ENCODE results near the gene LAGE3. TPM values are rescaled to one million over a fixed set of nuclear protein-coding genes. Genes with fewer than 3 reads are reported as not detected.

The LAGE3 gene
- total RNA-seq, 4 donors from 2014 or later = 3.0 to 28.4 (median 23.3) TPM; not detected in 1

- H3K4me1 ChIP-seq = peaks cover 0 to 5% (median 2%) of the 10 kb centered on the region in 4 donors
- H3K27me3 ChIP-seq = no peaks in the 10 kb centered on the region
- H3K4me3 ChIP-seq = no peak overlapping the region
- no peak for TF ChIP-seq POLR2AphosphoS5 (IDR thresholded peaks at IDR 0.05)
- TF ChIP-seq POLR2A (IDR thresholded peaks at IDR 0.05) = no peak
- TF ChIP-seq EP300 (IDR thresholded peaks at IDR 0.05; ENCODE audit: low read depth) = no peak
- no peak for TF ChIP-seq CTCF (IDR thresholded peaks at IDR 0.05)
- H3K36me3 ChIP-seq = no peaks in the 10 kb centered on the region
- WGBS, 2 donors (ENCODE audit: low coverage in 1 of 2) = 77% methylated on average over 7 of the region's 7 CpGs; no CpG with 5 or more reads in 1 of the 2 donors
- no peaks in the 10 kb centered on the region for H3K9me3 ChIP-seq
- no peak overlapping the region for H3K27ac ChIP-seq
- no peak for DNase-seq
- in situ Hi-C loops (cut with MboI; ENCODE audit: low pct_ligation_motif_present in 1 of 4, low pct_unique_long_range_greater_than_20kb in 1 of 4, low sequenced_read_pairs in 3 of 4) (no loop called here), intact Hi-C loops (cut with DNase I; ENCODE audit: low total_unique reads) (loop anchor here (1.0 kb wide), 1 partner anchor 17 kb away; no protein-coding TSS in a partner anchor)
Measured at GRCh38 chrX:154473683-154474082, 5.4 kb downstream of the LAGE3 start.

GRCh38 chrX:154472685-154473632 lies 6.1 kb downstream of the LAGE3 start:
- in situ Hi-C loops (cut with MboI; ENCODE audit: low pct_ligation_motif_present in 1 of 4, low pct_unique_long_range_greater_than_20kb in 1 of 4, low sequenced_read_pairs in 3 of 4) = no loop called here
- H3K9me3 ChIP-seq = no peaks in the 10 kb centered on the region

GRCh38 chrX:154471839-154472684 lies 7.0 kb downstream of the LAGE3 start:
- Histone ChIP-seq H3K4me1 (no peaks in the 10 kb centered on the region), H3K27me3 (no peaks in the 10 kb centered on the region), H3K4me3 (no peak overlapping the region), H3K27ac (no peak overlapping the region), H3K9me3 (no peaks in the 10 kb centered on the region), H3K36me3 (no peaks in the 10 kb centered on the region)
- in situ Hi-C loops (cut with MboI; ENCODE audit: low pct_ligation_motif_present in 1 of 4, low pct_unique_long_range_greater_than_20kb in 1 of 4, low sequenced_read_pairs in 3 of 4) = no loop called here
- WGBS, 2 donors (ENCODE audit: low coverage in 1 of 2) = 81% methylated on average over 23 of the region's 23 CpGs; no CpG with 5 or more reads in 1 of the 2 donors
- no peak for DNase-seq
- intact Hi-C loops (cut with DNase I; ENCODE audit: low total_unique reads) = no loop called here
- no peak for TF ChIP-seq EP300 (IDR thresholded peaks at IDR 0.05; ENCODE audit: low read depth)
- no peak for TF ChIP-seq POLR2A (IDR thresholded peaks at IDR 0.05)
- TF ChIP-seq POLR2AphosphoS5 (IDR thresholded peaks at IDR 0.05) = no peak
- no peak for TF ChIP-seq CTCF (IDR thresholded peaks at IDR 0.05)

More at GRCh38 chrX:154472685-154473632, 6.1 kb downstream of the LAGE3 start:
- H3K27me3 ChIP-seq = no peaks in the 10 kb centered on the region
- TF ChIP-seq POLR2AphosphoS5 (IDR thresholded peaks at IDR 0.05) (no peak), POLR2A (IDR thresholded peaks at IDR 0.05) (no peak), CTCF (IDR thresholded peaks at IDR 0.05) (no peak), EP300 (IDR thresholded peaks at IDR 0.05; ENCODE audit: low read depth) (no peak)
- intact Hi-C loops (cut with DNase I; ENCODE audit: low total_unique reads) = no loop called here
- H3K4me1 ChIP-seq = peaks cover 0 to under 1% (median under 1%) of the 10 kb centered on the region in 4 donors
- DNase-seq = no peak
- H3K27ac ChIP-seq = no peak overlapping the region
- 27 to 73% methylated on average over 2 to 28 of the region's 28 CpGs for WGBS, 2 donors (ENCODE audit: low coverage in 1 of 2)
- no peak overlapping the region for H3K4me3 ChIP-seq
- H3K36me3 ChIP-seq = no peaks in the 10 kb centered on the region
